Activated CD4-positive, CD25-positive, alpha-beta regulatory T cell treated with anti-CD3 and anti-CD28 coated beads, Interleukin-2, amount 50 U/mL, for 24 hours (primary cell): ENCODE measurements around the gene HTRA3.

ENCODE experiments used
- ATAC-seq, 2 donors: fragments of 150-1000 bp; cut with Tn5 transposase; one replicate each; pipeline ENCODE4 v1.10.0; 2021; ENCODE audit warnings: mild to moderate bottlenecking in 1 of 2, moderate library complexity in 1 of 2

HTRA3 gene

DNA sequence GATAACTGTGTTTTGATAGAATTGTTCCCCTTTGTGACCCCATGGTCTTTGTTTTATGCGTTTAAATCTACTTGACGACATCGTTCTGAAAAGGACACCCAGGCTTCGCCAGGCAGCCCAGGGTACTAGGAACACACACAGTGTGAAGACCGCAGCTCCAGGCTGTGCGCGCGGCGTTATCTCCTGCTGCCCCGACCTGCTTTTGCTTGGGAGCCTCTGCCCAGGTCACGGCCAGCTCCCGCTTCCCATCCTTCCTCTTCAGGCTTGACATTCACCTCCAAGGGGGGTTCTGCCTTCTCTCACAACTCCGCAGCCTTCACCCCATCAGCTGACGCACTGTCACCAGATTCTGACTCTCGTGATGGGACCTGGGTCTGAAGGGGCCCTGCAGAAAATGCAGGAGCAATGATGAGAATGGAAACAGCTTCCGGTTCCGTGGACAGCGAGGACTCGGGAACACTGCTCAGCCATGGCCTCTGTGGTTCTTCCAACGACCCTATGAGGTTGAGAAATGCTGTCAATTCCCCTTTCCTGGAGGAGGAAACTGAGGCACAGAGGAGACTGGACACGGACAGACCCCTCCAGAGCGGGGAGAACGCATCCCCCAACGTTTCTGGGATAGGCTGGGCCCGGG is 536 bp upstream of the HTRA3 start:
- no peak for ATAC-seq

GRCh38 chr4:8270418-8270771 is 841 bp downstream of the HTRA3 start:
- ATAC-seq: no peak

GRCh38 chr4:8270912-8271815 is 1.6 kb downstream of the HTRA3 start:
- ATAC-seq: no peak

- ATAC-seq: no peak
These were observed 2.3 kb downstream of the HTRA3 start for GRCh38 chr4:8271821-8272220.

- ATAC-seq: no peak
These were observed 3.2 kb downstream of the HTRA3 start for GRCh38 chr4:8272472-8273428.

- ATAC-seq: no peak
These were observed 3.9 kb downstream of the HTRA3 start for GRCh38 chr4:8273450-8273849.

DNA sequence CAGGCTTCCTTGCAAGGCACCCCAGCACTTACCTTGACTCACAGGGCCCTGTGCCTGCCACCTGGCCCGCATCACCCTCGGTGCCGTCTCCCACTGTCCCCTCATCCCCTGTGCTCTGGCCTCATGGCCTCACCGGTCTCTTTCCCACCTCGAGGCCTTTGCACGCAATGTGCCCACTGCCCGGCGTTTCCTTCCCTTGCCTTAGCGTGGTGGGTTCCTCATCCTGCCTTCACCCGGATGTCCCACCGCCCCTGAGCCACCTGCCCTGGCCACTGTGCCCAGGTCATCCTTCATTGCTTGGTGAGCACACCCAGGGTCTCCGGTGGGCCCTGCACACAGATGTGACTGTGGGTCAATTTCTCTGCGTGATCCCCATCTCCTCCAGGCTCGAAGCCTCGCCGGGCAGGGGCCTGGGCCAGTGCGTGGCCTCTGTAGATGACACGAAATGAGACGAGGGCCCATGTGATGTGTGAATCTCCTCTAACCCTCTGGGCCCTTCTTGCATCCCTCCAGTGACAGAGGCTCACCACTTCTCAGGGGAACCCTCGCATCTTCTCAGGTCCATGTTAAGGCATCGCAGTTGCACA is 4.6 kb downstream of the HTRA3 start:
- ATAC-seq: no peak

DNA sequence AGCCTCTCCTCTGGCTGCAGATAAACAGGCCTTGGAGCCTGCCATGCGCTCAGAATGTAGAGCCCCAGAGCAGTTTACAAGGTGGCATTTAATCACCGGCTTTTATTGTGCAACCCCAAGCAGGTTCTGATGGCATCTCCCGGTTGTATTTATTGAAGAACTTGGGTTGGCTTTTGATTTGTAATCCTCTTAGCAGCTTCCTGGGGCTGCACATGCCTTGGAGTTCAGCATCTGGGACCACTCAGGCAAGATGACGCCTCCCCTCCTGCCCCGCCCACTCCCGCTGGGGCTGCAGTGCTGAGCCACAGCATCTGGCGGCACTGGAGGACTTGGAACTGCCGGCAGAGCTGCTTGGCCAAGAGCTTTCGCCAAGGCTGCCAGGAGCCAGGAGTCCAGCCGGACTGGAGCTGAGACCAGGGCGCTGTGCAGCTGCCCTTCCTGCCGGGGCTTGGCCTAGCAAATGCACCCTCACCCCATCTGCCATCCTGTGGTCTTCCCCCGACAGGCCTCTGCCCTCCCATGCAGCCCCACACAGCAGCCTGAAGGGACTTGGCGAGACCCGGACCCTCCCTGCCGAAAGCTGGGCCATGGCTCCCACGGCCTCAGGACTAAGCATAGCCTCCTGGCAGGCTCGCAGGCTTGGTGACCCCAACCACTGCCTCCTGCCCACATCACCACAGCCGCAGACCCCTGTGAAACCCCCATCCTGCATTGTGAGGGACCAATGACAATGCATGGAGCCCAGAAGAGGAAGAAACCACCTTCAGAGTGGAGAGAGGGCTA is 5.4 kb downstream of the HTRA3 start:
- ATAC-seq: no peak

- ATAC-seq: no peak
These were observed 6.0 kb downstream of the HTRA3 start for GRCh38 chr4:8275548-8275910.

GRCh38 chr4:8276358-8277240 is 7.0 kb downstream of the HTRA3 start:
- no peak for ATAC-seq

DNA sequence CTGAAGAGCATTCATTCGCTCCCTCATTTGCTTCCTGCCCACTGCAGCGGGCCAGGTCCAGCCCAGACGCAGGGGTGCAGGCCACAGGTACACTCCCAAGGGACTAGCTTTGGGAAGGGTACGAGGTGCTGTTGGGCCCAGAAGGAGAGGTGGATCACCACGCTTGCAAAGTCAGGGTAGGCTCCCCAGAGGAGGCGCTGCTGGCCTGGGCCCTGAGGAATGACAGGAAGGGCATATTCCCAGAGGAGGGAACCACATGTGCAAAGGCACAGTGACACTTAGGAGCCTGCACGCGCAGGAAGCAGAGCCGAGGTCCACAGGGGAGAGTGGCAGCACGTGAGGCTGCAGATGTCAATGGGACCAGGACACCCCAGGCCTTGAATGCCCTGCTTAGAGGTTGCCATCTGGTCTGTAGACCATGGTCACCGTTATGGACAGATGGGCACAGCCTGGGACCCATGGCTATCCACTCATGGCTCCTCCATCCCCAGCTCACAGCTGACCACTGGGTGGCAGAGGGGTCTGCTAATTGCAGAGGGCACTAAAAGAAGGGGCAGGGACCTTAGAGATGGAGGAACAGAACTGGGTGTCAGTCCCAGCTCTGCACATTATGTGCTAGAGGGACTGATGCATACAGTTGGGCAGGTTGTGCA is 7.9 kb downstream of the HTRA3 start:
- no peak for ATAC-seq

DNA sequence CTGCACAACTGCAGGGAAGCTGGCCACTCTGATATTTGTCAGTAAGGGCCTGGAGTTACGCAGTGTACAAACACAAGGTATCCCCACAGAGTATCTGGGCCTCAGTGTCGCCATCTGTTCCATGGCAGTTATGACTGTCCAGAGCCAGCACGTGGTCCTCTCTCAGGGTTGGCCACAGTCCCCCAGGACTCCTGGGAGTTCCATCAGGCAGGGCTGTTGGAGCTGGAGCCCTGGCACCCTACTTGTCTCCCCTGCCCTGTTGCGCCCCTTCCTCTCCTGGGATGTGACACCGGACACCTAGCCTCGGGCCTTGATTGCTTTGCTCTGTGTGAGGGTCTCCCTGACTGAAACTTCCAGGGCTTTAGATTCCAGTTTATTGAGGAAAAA is 8.4 kb downstream of the HTRA3 start:
- ATAC-seq: no peak

DNA sequence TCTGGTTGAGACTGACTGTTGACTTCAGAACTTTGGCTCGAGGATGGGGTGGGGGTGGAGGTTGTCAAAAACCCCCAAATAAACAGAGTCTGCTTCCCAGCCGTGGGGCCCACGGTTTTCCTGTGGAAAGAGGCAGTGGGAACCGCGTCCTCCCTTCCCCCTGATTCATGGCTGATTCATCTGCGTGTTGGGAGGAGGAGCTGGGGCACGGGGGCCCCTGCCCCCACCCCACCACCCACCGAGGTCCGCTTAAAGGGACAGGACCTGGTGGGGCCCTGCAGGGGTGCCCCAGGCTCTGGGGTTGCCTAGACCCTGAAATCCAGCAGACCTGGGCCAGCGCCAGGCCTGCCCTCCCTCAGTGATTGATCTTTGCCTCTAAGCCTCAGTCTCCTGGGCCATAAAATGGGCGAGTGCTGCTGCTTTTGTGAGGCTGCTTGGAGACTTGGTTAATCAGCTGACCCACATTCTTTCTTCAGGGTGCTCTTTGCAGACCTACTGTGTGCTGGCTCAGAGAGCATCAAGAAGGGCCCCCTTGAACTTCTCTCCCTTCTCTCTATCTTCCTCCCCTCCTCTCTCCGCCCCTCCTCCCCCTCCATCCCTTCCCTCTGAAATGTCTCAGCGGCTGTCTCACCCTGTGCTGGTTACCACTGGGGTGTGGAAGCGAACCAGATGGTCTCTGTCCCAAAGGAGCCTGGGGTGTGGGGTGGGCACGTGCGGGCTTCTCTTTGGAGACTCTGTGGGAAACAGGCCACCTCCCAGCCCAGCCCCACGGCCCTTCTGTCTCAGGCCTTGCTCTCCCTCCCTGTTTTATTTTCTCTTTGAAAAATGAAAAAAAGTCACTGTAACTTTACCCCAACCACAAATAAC is 9.1 kb downstream of the HTRA3 start:
- no peak for ATAC-seq

DNA sequence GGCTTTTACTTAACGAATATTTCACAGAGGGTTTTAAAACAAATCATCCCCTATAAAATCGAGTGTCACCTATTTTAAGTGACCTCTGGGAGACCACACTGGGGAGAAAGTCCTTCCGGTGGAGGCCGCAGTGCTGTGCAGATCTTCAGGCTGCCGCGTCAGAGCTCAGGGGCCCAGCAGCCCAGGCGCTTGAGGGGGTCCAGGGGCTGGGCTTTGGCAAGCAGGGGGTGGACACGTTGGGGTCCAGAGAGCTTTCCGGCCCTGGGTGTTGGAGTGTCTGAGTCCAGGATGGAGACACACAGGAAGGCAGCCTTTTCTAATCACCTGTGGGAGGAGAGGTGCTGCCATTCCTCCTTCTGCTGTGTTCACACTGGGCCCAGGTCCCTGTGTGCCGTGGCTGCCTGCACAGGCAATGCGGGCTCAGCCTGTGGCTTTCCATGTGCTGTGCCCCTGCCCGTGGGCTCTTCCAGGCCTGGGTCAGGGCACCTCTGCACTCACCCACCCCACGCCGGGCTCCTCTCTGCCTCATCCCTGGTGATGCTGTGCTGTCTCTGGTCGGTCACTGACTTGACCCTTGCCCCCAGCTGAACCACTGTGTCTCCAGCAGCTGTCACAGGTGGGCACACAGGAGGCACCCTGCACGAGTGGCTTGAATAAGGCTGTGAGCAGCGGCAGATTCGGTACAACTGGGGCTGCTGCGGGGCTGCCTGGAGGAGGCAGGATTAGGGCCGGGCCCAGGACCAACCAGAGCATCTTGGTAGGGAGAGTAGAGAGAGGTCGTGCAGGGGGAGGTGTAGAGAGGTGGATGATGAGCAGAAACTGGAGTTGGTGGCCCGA is 10.0 kb downstream of the HTRA3 start:
- no peak for ATAC-seq

GRCh38 chr4:8280158-8280875 is 10.8 kb downstream of the HTRA3 start:
- no peak for ATAC-seq

DNA sequence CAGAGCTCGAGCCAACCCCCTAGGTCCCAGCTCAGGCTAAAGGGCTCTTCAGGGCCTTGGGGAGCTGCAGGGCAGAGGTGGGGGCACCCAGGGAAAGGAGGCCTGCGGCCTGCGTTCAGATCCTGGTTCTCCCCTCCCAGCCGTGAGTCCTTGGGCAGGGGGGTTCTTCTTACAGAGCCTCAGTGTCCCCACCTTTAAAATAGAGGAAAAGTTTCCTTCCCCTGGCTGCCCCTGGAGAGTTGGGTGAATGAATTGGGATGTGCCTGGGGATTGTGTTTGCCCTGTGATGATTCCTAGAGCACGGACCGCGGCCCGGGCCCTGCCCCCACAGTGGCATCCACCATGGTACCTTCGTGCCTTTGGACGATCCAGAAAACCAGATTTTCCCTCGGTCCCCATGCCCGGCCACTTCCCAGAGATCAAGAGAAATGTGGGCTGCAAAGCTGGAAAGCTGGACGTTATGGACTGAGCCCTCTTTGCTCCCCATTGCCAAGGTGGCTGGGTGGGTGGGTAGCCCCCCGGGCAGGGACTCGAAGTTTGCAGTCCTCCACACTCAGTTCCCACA is 11.4 kb downstream of the HTRA3 start:
- no peak for ATAC-seq

DNA sequence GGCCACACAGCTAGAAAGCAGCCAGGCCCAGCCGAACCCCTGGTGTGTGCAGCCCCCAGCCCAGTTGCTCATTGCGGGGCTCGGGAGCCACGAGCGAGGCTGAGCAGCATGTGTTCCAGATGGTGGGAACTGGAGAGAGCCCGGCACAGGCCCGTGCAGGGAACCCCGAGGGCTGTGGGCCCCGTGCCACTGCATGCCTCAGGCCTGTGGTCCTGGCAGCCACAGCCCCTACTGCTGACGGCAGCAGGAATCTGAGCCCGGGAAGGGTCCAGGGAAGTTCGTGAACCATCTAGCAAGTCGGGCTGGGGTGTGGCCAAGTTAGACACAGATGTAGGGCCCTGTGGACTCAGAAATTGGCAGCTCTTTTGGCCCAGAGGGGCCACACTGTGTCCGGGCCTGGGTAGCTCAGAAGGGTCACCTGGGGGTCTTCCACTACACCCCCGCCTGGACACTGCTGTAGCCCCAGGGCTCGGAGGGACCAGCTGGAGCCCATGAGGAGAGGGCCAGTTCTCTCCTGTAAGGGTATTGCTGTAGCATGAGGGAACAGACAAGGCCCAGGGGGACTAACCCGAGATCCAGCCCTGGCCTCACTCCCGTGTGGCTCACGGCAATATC is 12.1 kb downstream of the HTRA3 start:
- ATAC-seq: no peak
